Spinal cord (tissue), 10 donors: ENCODE measurements around the gene LYAR. TPM values are rescaled to one million over a fixed set of nuclear protein-coding genes. Genes with fewer than 3 reads are reported as not detected.
A peak's percentile ranks its signal among the peaks of the same experiment; 100 is the strongest.
"Not testable (repeated sequence)": the region's sequence is repeated elsewhere in the genome, so short reads cannot be mapped to it uniquely, and the experiment has no call there.

Experiments used
- DNase-seq, 6 donors: peaks; one replicate each; pipeline versions ENCODE4 v3.0.0 to v3.0.0-alpha.2; 2013 to 2015; ENCODE audit warnings: low spot score in 6 of 6, low read depth in 4 of 6
- H3K27ac ChIP-seq: one replicate; pipeline ENCODE4 v1.5.1; 2013; ENCODE audit warnings: low read depth, low read length, control low read depth
- H3K27me3 ChIP-seq: one replicate; pipeline ENCODE4 v1.6.1; 2013; ENCODE audit warnings: low read length; ENCODE audit not compliant: control insufficient read depth, insufficient read depth
- H3K36me3 ChIP-seq: one replicate; pipeline ENCODE4 v1.6.1; 2013; ENCODE audit warnings: low read length; ENCODE audit not compliant: control insufficient read depth, insufficient read depth
- H3K4me1 ChIP-seq: one replicate; pipeline ENCODE4 v1.6.1; 2013; ENCODE audit warnings: low read length; ENCODE audit not compliant: control insufficient read depth, insufficient read depth
- H3K4me3 ChIP-seq: one replicate; pipeline ENCODE4 v1.5.1; 2013; ENCODE audit warnings: low read depth, low read length, control low read depth
- H3K9me3 ChIP-seq: one replicate; pipeline ENCODE4 v1.6.1; 2013; ENCODE audit warnings: low read length; ENCODE audit not compliant: control insufficient read depth, insufficient read depth
- WGBS: methylation state at CpG from one replicate; pipeline ENCODE4 v1.1.5; 2013; ENCODE audit warnings: missing lambda C conversion rate; ENCODE audit not compliant: insufficient coverage; 5-methylcytosine and 5-hydroxymethylcytosine counted together
- polyA plus RNA-seq, 2 donors: library from polyadenylated mRNA; unstranded; fragments of 120-200 nt; gene quantifications; one replicate each; pipeline ENCODE4 v1.2.1, GENCODE V29; 2013; ENCODE audit not compliant: insufficient read length in 2 of 2
- total RNA-seq, 2 donors: library from RNA; depleted of rRNA in 1 of 2; stranded (reverse); fragments of 120-200 nt in 1 of 2; fragments of >200 nt in 1 of 2; gene quantifications; one replicate each; pipeline versions ENCODE4 v1.2.3 to v1.2.4, GENCODE V29; 2013 to 2014
- donor health status: healthy.

LYAR gene
- total and polyA plus RNA-seq, 4 donors = 7.4 to 13.9 (median 12.9) TPM

DNA sequence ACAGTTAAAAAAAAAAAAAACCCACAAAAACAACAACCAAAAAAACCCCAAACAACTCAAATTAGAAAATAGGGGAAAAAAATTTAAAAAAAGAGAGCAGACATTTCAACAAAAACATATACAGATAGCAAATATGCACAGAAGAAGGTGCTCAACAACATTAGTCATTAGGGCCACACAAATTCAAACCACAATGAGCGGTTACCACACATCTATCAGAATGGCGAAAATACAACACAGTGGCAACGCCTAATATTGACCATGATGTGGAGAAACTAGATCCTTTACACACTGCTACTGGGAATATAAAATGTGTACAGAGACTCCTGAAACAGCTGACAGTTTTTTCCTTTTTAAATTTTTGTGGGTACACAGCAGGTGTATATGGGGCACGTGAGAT is 19.4 kb downstream of the LYAR start:
- Histone ChIP-seq H3K27me3 (no peaks in the 10 kb centered on the region), H3K36me3 (peaks cover 37% of the 10 kb centered on the region), H3K4me3 (no peak overlapping the region), H3K9me3 (no peaks in the 10 kb centered on the region), H3K27ac (no peak overlapping the region), H3K4me1 (no peaks in the 10 kb centered on the region)
- DNase-seq = no peak
- no CpG with 5 or more reads among the region's 4 CpGs for WGBS

DNA sequence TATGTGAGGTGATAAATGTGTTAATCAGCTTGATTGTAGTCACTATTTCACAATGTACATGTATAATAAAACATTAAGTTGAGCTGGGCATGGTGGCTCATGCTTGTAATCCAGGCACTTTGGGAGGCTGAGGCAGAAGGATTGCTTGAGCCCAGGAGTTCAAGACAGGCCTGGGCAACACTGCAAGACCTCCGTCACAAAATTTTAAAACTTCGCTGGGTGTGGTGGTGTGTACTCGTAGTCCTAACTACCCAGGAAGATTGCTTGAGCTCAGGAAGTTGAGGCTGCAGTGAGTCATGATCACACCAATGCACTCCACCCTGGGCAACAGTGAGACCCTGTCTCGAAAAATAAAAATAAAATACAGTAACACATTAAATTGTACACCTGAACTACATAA is 20.1 kb downstream of the LYAR start:
- DNase-seq = no peak
- H3K27ac ChIP-seq = no peak overlapping the region
- H3K36me3 ChIP-seq = peaks cover 34% of the 10 kb centered on the region
- H3K4me1 ChIP-seq = no peaks in the 10 kb centered on the region
- WGBS = no CpG with 5 or more reads among the region's 4 CpGs
- H3K4me3 ChIP-seq = no peak overlapping the region
- no peaks in the 10 kb centered on the region for H3K9me3 ChIP-seq
- no peaks in the 10 kb centered on the region for H3K27me3 ChIP-seq

DNA sequence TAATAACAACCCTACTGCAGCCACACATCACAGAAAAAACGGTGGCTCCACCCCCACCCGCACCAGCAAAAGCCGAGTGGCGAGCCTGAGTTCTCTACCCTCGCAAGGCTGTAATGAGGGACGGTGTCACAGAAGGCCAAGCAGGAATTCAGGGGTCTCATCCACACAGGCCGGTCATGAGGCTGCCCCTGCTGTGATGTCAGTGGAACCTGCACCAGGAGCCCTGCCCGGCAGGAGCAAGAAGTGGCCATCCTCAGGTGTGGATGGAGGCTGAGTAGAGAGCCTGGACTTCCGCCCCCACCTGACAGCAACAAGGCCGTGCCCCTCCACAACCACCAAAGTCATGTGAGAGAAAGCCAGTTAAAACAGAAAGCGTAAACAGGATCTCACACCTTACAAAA is 20.6 kb downstream of the LYAR start:
- WGBS = 89% methylated on average over 8 of the region's 11 CpGs
- Histone ChIP-seq H3K4me3 (no peak overlapping the region), H3K4me1 (no peaks in the 10 kb centered on the region), H3K27ac (no peak overlapping the region), H3K27me3 (no peaks in the 10 kb centered on the region), H3K36me3 (peaks cover 32% of the 10 kb centered on the region), H3K9me3 (no peaks in the 10 kb centered on the region)
- DNase-seq = no peak

DNA sequence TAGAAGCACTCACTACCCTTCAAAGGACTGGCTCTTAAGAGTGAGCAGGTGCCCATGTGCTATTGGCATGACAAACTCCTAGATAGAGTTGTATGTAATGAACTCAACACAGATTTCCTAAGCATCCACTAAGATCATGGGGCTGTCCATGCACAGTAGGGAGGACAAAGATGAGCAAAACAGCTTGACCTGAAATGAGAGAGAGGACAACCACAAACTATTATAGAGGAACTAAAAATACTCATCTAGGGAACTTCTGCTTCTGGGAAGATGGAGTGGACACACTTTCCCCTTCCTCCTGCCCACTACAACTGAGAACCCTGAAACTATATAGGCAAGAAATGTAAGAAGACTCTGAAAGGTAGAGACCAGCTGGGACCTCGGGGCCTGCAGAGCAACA is 21.2 kb downstream of the LYAR start:
- H3K9me3 ChIP-seq = no peaks in the 10 kb centered on the region
- H3K27me3 ChIP-seq = no peaks in the 10 kb centered on the region
- no peaks in the 10 kb centered on the region for H3K4me1 ChIP-seq
- no peak for DNase-seq
- no peak overlapping the region for H3K4me3 ChIP-seq
- H3K27ac ChIP-seq = no peak overlapping the region
- H3K36me3 ChIP-seq = peaks cover 26% of the 10 kb centered on the region
- WGBS = 86% methylated on average over 1 of the region's 1 CpG

DNA sequence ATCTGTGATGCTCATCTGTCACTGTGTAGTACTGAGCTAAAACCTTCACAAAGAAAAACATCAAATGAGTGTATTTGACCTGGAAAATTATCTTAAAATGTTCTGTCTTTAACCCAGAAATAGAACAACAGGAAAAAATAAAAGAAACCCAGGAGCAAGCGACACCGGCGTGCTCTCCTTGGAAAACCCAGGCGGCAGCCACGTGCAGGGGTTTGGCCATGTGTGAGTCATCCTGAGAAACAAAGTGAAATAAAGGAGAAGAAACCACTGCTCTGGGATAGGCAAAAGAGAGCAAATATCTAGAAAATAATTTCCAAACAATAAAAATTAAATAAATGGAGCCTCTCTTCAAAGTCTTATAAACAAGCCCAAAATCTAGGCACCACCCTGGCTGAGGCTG is 22.0 kb downstream of the LYAR start:
- no CpG with 5 or more reads among the region's 5 CpGs for WGBS
- Histone ChIP-seq H3K9me3 (no peaks in the 10 kb centered on the region), H3K4me3 (no peak overlapping the region), H3K27ac (no peak overlapping the region), H3K4me1 (no peaks in the 10 kb centered on the region), H3K36me3 (peaks cover 19% of the 10 kb centered on the region), H3K27me3 (no peaks in the 10 kb centered on the region)
- DNase-seq = no peak

DNA sequence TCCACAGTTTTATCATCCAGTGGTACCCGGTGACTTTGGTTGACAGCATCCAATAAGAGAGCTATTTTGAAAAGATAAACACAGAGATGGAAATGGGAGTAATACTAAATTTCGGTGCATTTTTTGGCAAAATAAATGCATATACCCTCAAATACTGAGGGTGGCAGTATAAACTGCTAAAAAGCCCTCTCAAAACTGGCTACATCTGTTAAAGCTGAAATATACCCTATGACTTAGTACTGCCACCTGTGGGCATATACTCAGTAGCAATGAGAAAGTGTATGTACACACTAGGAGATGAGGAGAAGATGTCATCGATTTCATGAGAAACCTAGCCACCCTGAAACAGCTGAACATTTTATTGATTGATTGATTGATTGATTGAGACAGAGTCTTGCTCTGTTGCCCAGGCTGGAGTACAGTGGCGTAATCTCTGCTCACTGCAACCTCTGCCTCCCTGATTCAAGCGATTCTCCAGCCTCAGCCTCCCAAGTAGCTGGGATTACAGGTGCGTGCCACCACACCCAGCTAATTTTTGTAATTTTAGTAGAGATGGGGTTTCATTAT is 29.7 kb downstream of the LYAR start:
- H3K27me3 ChIP-seq = no peaks in the 10 kb centered on the region
- peak in 1 of 6 donors; percentile 40 for DNase-seq
- no peaks in the 10 kb centered on the region for H3K9me3 ChIP-seq
- no CpG with 5 or more reads among the region's 6 CpGs for WGBS
- no peak overlapping the region for H3K4me3 ChIP-seq
- no peak overlapping the region for H3K27ac ChIP-seq
- H3K36me3 ChIP-seq = no peaks in the 10 kb centered on the region
- no peaks in the 10 kb centered on the region for H3K4me1 ChIP-seq

DNA sequence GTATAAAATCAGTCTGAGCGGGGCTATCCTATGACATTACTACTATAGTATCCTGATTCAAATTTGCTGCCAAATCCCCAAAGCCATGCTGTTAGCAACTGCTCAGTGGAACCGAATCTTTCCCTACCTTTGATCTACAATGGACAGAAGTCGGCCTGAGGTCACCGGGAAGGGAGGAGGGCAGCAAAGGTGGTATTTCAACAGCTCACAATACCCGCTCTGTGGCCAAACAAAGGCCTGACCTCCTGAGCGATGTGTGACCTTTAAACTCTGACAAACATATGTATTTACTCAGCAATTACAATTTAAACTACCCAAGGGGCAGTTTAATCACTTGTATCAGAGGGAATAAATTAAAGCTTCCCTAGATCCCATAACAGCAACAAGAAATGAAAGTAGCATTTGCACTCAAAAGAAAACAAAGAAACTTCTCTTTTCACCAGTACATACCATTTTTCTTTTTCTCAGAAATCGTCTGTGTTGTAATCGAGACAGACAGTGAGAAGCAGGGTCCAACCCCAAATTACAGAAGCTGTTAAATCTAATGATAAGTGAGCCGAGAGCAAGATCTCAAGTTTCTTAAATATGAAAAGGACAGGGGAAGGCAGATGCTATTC is 30.4 kb downstream of the LYAR start:
- WGBS = 13% methylated on average over 6 of the region's 9 CpGs
- H3K4me3 ChIP-seq = no peak overlapping the region
- H3K27ac ChIP-seq = no peak overlapping the region
- peaks cover 2% of the 10 kb centered on the region for H3K4me1 ChIP-seq
- no peaks in the 10 kb centered on the region for H3K9me3 ChIP-seq
- H3K36me3 ChIP-seq = no peaks in the 10 kb centered on the region
- no peaks in the 10 kb centered on the region for H3K27me3 ChIP-seq
- no peak for DNase-seq

DNA sequence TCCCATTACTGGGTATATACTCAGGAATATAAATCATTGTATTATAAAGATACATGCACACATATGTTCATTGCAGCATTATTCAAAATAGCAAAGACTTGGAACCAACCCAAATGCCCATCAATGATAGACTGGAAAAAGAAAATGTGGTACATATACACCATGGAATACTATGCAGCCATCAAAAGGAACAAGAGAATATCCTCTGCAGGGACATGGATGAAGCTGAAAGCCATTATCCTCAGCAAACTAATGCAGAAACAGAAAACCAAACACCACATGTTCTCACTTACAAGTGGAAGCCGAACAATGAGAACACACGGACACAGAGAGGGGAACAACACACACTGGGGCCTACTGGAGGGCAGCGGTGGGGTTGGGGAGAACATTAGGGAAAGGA is 32.2 kb downstream of the LYAR start:
- H3K27me3 ChIP-seq, H3K36me3 ChIP-seq, H3K4me3 ChIP-seq, H3K9me3 ChIP-seq, DNase-seq, H3K27ac ChIP-seq: not testable (repeated sequence)
- 80% methylated on average over 3 of the region's 3 CpGs for WGBS
- peaks cover 10% of the 10 kb centered on the region for H3K4me1 ChIP-seq

DNA sequence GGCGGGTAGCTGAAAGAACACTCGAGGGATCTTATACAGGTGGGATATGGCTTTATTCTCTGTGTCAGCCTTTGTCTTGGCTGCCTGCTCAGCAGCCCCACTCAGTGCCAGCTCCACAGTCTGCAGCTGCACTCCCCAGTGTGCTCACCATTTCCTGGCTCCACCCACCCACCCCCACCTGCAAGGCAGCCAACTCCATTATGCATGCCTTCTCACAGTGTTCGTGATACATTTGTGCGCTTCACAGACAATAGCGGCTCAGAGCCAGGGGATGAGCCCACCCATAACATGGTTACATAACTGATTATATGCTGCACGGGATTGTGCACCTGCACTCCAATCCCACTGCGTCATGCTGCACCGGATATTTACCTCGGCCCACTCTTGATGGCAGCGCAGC is 33.2 kb downstream of the LYAR start:
- Histone ChIP-seq H3K27me3 (no peaks in the 10 kb centered on the region), H3K36me3 (no peaks in the 10 kb centered on the region), H3K4me3 (no peak overlapping the region), H3K4me1 (peaks cover 10% of the 10 kb centered on the region), H3K27ac (no peak overlapping the region), H3K9me3 (no peaks in the 10 kb centered on the region)
- peak in 1 of 6 donors; percentile 49 for DNase-seq
- WGBS = 86% methylated on average over 10 of the region's 10 CpGs

DNA sequence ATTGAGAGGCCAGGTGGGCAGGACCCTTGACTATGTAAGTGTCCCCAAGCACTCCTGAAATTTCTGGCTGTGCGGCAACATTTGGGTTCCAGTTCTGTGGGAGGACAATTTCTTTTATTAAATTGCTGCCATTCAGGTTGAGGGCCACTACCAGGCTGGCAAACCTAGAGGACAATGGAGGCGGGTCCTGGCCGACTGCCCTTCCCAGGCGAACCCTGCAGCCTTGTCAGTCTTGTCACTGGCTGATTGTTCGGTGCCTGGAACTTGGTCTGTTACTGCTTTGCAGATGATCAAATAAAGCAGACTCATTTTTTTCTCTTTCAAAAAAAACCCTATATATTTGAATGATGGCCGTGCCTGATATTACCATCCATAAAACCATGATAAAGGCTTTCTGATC is 35.3 kb downstream of the LYAR start:
- WGBS = 39% methylated on average over 5 of the region's 6 CpGs
- Histone ChIP-seq H3K9me3 (no peaks in the 10 kb centered on the region), H3K27ac (no peak overlapping the region), H3K4me3 (no peak overlapping the region), H3K4me1 (peaks cover 14% of the 10 kb centered on the region), H3K36me3 (no peaks in the 10 kb centered on the region), H3K27me3 (no peaks in the 10 kb centered on the region)
- DNase-seq = peak in 2 of 6 donors; percentile 3 to 41
